ENCODE data around the gene SNUPN. TPM values are rescaled to one million over a fixed set of nuclear protein-coding genes. Genes with fewer than 3 reads are reported as not detected.

SNUPN gene
- total RNA-seq, 4 donors from 2014 or later: 2.0 to 35.8 (median 29.1) TPM

- H3K27ac ChIP-seq: no peak overlapping the region
- H3K36me3 ChIP-seq: no peaks in the 10 kb centered on the region
- H3K9me3 ChIP-seq: no peaks in the 10 kb centered on the region
- H3K27me3 ChIP-seq: no peaks in the 10 kb centered on the region
- no peak for DNase-seq
- TF ChIP-seq POLR2A (IDR thresholded peaks at IDR 0.05) (no peak), CTCF (IDR thresholded peaks at IDR 0.05) (no peak)
- intact Hi-C loops (cut with DNase I; ENCODE audit: low total_unique reads): no loop called here
- H3K4me1 ChIP-seq: peaks cover 10 to 28% of the 10 kb centered on the region in 2 donors
- no peak overlapping the region for H3K4me3 ChIP-seq
Observed at GRCh38 chr15:75663931-75664421, 38.5 kb upstream of the SNUPN start.

- H3K36me3 ChIP-seq: no peaks in the 10 kb centered on the region
- intact Hi-C loops (cut with DNase I; ENCODE audit: low total_unique reads): no loop called here
- H3K9me3 ChIP-seq: no peaks in the 10 kb centered on the region
- peaks cover 10 to 32% of the 10 kb centered on the region in 2 donors for H3K4me1 ChIP-seq
- TF ChIP-seq CTCF (IDR thresholded peaks at IDR 0.05) (no peak), POLR2A (IDR thresholded peaks at IDR 0.05) (no peak)
- peak overlapping the region; percentile 83 to 92 for H3K27ac ChIP-seq
- DNase-seq: no peak
- no peak overlapping the region for H3K4me3 ChIP-seq
- no peaks in the 10 kb centered on the region for H3K27me3 ChIP-seq
Observed at GRCh38 chr15:75662823-75663519, 37.4 kb upstream of the SNUPN start.

- H3K36me3 ChIP-seq: no peaks in the 10 kb centered on the region
- no peak overlapping the region for H3K4me3 ChIP-seq
- H3K9me3 ChIP-seq: no peaks in the 10 kb centered on the region
- no peak for DNase-seq
- TF ChIP-seq POLR2A (IDR thresholded peaks at IDR 0.05) (no peak), CTCF (IDR thresholded peaks at IDR 0.05) (no peak)
- H3K27me3 ChIP-seq: no peaks in the 10 kb centered on the region
- peaks cover 9 to 28% of the 10 kb centered on the region in 2 donors for H3K4me1 ChIP-seq
- intact Hi-C loops (cut with DNase I; ENCODE audit: low total_unique reads): no loop called here
- peak overlapping the region; percentile 83 to 92 for H3K27ac ChIP-seq
Observed at GRCh38 chr15:75661756-75662140, 36.2 kb upstream of the SNUPN start.

- Histone ChIP-seq H3K9me3 (no peaks in the 10 kb centered on the region), H3K36me3 (no peaks in the 10 kb centered on the region), H3K27me3 (no peaks in the 10 kb centered on the region), H3K27ac (peak overlapping the region; percentile 83 to 92), H3K4me1 (peaks cover 7 to 28% of the 10 kb centered on the region in 2 donors), H3K4me3 (peak overlapping the region in 1 of 2 donors; percentile 1)
- TF ChIP-seq CTCF (IDR thresholded peaks at IDR 0.05) (no peak), POLR2A (IDR thresholded peaks at IDR 0.05) (peak in 1 of 2 donors; percentile 46)
- intact Hi-C loops (cut with DNase I; ENCODE audit: low total_unique reads): no loop called here
- DNase-seq: peak; percentile 93
Observed at GRCh38 chr15:75661100-75661755, 35.7 kb upstream of the SNUPN start.

Data from uterus (tissue), 4 donors.